Measurements from ENCODE around the gene PLEKHG4.

The PLEKHG4 gene

DNA sequence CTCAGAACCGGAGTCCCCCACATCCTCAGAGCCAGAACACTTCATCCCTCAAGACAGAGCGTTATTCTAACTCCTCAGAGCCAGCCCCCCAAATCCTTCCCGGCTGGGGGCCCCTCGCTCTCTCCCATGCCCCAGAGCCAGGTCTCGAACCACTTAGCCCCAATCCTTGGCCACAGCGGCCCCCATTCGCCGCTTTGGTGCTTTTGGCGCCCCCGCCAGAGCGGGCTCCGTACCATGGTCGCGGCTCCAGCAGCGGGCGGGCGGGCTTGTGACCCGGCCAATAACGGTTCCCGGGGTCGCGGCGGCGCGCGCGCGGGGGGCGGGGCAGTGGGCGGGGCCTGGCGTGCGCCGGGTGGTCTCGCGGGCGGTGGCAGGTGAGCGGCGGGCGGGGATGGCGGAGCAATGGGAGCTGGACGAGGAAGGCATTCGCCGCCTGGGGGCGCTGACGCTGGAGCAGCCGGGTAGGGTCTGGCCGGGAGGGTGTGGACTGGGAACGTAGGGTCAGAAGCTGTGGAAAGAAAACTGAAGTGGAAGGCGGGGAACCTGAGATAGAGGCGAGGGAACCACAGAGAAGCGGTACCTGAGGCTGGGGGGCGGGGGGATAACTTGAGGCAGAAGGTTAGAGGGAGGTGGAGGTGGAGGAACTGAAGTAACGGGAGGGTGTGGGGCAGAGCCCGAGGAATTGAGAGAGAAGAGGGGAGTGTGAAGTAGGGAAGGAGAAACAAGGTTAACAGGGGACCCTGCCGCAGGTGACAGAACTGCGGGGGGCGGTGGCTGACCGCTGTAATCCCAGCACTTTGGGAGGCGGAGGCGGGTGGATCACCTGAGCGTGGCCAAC lies 47.4 kb downstream of the PLEKHG4 start, which contains the start of the genes KCTD19 and LRRC36:
Gene KCTD19 (minus strand): TSS at position 270 of the 838 bp plus-strand sequence. CDS start 34 bp downstream, at position 236.
Gene LRRC36 (plus strand): TSS at position 344 of the 838 bp plus-strand sequence. CDS start 48 bp downstream, at position 392.
- DNase-seq (ENCODE audit: low read depth, low spot score), result no peak

DNA sequence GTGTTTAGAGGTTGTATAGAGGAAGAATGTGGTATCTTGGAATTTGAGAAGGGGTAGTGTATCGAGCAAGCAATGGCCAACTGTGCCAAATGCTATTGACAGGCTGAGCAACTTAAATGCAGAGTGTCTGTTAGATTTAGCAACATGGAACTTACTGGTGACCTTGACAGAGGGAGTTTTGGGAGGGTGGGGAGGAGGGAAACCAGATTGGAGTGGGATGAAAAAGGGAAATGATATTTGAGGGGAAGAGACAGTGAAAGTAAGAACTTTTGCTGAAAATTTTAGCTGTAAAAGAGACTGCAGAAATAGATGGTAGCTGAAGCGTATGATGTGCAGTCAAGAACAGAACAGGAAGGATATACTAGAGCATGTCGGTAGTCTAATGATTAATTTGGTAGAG lies 48.4 kb downstream of the PLEKHG4 start:
- no peak for DNase-seq (ENCODE audit: low read depth, low spot score)

GRCh38 chr16:67329901-67330300 lies 50.6 kb downstream of the PLEKHG4 start:
- no peak for DNase-seq (ENCODE audit: low read depth, low spot score)

GRCh38 chr16:67333315-67333714 lies 54.0 kb downstream of the PLEKHG4 start:
- no peak for DNase-seq (ENCODE audit: low read depth, low spot score)

DNA sequence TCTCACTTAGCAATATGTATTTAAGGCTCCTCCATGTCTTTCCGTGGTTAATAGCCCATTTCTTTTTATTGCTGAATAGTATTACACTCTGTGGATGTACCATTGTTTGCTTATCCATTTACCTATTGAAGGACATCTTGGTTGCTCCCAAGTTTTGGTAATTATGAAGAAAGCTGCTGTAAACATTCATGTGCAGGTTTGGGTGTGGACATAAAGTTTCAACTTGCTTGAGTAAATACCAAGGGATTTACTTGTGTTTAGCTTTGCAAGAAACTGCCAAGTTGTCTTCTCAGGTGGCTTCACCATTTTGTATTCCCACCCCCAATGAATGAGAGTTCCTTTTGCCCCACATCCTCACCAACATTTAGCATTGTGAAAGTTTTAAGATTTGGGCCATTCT lies 56.8 kb downstream of the PLEKHG4 start:
- DNase-seq (ENCODE audit: low read depth, low spot score), result no peak

GRCh38 chr16:67336648-67337047 lies 57.3 kb downstream of the PLEKHG4 start:
- no peak for DNase-seq (ENCODE audit: low read depth, low spot score)

Measured in smooth muscle cell of the brain vasculature (primary cell).